IPS-NIHi7 (cell line): ENCODE results near the gene ZNRF2.

Source experiments
- DNase-seq: peaks from one replicate; pipeline ENCODE4 v3.0.0; 2012; ENCODE audit warnings: mixed read lengths; ENCODE audit errors: extremely low spot score

Gene ZNRF2

GRCh38 chr7:30405179-30405578 is 120.8 kb downstream of the ZNRF2 start:
- no peak for DNase-seq

DNA sequence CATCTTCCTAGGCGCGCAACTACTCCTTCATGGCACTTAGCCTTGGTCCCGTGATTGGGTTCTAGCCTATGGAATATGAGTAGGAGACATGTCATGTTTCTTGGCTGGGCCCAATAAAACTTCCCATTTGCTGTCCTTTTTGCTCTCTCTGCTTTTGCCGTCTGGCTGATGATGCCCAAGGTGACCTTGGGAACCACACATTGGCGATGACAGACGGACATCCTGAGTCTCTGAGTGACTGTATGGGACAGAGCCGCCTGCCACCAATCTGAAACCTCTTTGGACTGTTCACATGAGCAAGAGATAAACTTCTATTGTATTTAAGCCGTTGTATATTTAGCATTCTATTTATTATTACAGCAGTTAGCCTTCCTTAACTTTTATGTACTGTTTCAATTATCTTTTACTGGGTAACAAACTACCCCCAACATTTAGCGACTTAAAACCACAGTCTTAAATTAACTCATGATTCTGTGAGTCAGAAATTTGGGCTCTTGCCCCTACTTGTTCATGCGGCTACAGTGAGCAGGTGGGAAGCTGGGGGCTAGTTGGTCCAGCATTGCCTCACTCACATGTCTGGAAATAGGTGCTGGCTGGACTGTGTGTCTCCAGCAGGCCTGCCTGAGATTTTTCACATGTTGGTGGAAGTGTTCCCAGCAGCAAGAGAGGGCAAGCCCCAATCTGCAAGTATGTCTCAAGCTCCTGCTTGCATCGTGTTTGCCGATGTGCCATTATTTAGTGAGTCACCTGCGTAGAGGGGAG is 122.4 kb downstream of the ZNRF2 start:
- DNase-seq = no peak

GRCh38 chr7:30411173-30411572 is 126.8 kb downstream of the ZNRF2 start:
- DNase-seq = no peak

DNA sequence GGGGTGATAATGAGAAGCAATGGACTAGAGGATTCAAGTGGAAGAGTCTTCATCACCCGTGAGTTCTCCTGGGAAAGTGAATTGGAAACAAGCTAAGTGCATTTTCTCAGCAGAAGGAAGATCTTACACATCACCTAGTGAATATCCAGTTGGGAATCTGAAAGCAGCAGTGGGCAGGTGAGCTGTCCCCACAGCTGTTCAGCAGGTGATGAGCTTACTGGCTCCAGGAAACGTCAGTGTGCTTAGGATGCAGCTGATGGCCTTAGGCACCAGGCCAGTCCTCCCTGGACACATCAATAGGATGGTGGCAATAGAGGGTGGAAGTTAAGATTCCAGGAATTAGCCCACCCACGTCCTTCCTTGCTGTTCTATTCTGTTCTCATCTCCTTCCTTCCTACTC is 127.5 kb downstream of the ZNRF2 start:
- no peak for DNase-seq

- DNase-seq = peak; percentile 82
These were observed 128.5 kb downstream of the ZNRF2 start for GRCh38 chr7:30412782-30413504.

GRCh38 chr7:30413864-30414263 is 129.5 kb downstream of the ZNRF2 start:
- DNase-seq = no peak
